Skeletal muscle tissue (tissue), 4 donors: ENCODE measurements around the gene MRPL27. TPM values are rescaled to one million over a fixed set of nuclear protein-coding genes. Genes with fewer than 3 reads are reported as not detected.

Source experiments
- H3K27ac ChIP-seq: one replicate; pipeline ENCODE4 v1.7.0; 2013; ENCODE audit warnings: mild to moderate bottlenecking, low read depth, low read length, inconsistent platforms
- H3K27me3 ChIP-seq, 3 donors: one replicate each; pipeline ENCODE4 v1.7.0; 2013; ENCODE audit warnings: low read length in 3 of 3; ENCODE audit not compliant: control insufficient read depth in 3 of 3, insufficient read depth in 3 of 3
- H3K36me3 ChIP-seq, 3 donors: one replicate each; pipeline ENCODE4 v1.7.0; 2013; ENCODE audit warnings: low read length in 3 of 3; ENCODE audit not compliant: control insufficient read depth in 3 of 3, insufficient read depth in 3 of 3
- H3K4me1 ChIP-seq, 3 donors: one replicate each; pipeline ENCODE4 v1.7.0; 2013; ENCODE audit warnings: low read length in 3 of 3, mild to moderate bottlenecking in 3 of 3; ENCODE audit not compliant: control insufficient read depth in 3 of 3, insufficient read depth in 3 of 3
- H3K4me3 ChIP-seq, 3 donors: one replicate each; pipeline ENCODE4 v1.7.0; 2013; ENCODE audit warnings: low read length in 3 of 3
- H3K9ac ChIP-seq, 3 donors: one replicate each; pipeline ENCODE4 v1.7.0; 2013; ENCODE audit warnings: low read length in 3 of 3, mild to moderate bottlenecking in 3 of 3, moderate library complexity in 2 of 3, low read depth in 1 of 3
- H3K9me3 ChIP-seq, 3 donors: one replicate each; pipeline ENCODE4 v1.7.0; 2013; ENCODE audit warnings: low read length in 3 of 3; ENCODE audit not compliant: control insufficient read depth in 3 of 3
- total RNA-seq: library from RNA; depleted of rRNA; stranded (reverse); fragments of >200 nt; gene quantifications from one replicate; pipeline ENCODE4 v1.2.3, GENCODE V29; 2014
- donor health status: Osteomylitis.

The MRPL27 gene
- total RNA-seq, 1 donor from 2014 or later: 65.2 TPM

DNA sequence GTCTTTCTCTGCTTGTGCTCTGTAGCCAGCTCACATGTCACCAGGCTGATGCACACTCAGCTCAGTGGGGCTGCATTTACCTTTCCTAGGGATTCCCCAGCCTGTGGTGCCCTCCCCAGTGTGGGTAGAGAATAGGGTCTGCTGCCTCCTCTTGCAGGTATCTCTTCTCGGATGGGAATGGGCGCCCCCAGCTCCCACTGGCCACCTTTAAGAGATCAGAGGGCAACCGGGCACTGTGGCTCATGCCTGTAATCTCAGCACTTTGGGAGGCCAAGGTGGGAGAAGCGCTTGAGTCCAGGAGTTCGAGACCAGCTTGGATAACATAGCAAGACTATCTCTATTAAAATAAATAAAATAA, 23.8 kb downstream of the MRPL27 start:
- peaks cover 18 to 26% (median 20%) of the 10 kb centered on the region in 3 donors for H3K4me1 ChIP-seq
- H3K4me3 ChIP-seq: no peak overlapping the region
- no peaks in the 10 kb centered on the region for H3K9me3 ChIP-seq
- no peaks in the 10 kb centered on the region for H3K27me3 ChIP-seq
- peaks cover 2 to 6% (median 4%) of the 10 kb centered on the region in 3 donors for H3K36me3 ChIP-seq
- H3K9ac ChIP-seq: no peak overlapping the region
- H3K27ac ChIP-seq: no peak overlapping the region

GRCh38 chr17:50348522-50349242, 24.3 kb downstream of the MRPL27 start:
- no peak overlapping the region for H3K4me3 ChIP-seq
- peak overlapping the region in 1 of 3 donors; percentile 30 for H3K9ac ChIP-seq
- peaks cover 0 to 2% (median 0%) of the 10 kb centered on the region in 3 donors for H3K36me3 ChIP-seq
- no peaks in the 10 kb centered on the region for H3K9me3 ChIP-seq
- no peak overlapping the region for H3K27ac ChIP-seq
- H3K4me1 ChIP-seq: peaks cover 18 to 26% (median 20%) of the 10 kb centered on the region in 3 donors
- H3K27me3 ChIP-seq: no peaks in the 10 kb centered on the region

DNA sequence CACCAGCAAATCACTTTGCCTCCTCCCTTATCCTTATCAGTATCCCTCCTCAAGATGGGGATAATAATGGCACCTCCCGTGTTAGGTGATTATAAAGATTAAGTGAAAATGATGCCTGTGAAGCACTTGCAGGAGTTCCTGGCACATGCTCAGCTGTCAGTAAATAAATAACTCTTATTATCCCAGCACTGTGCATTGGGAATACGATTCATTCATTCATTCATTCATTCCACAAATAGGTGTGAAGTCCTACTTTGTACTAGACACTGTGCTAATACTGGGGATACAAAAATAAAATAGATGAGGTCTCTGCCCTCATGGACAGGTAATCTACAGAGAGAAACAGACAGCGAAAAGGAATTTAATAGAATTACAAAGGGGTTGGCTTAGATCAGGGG, 25.1 kb downstream of the MRPL27 start:
- Histone ChIP-seq H3K27ac (no peak overlapping the region), H3K36me3 (no peaks in the 10 kb centered on the region), H3K9ac (peak overlapping the region in 1 of 3 donors; percentile 45), H3K4me3 (no peak overlapping the region), H3K9me3 (no peaks in the 10 kb centered on the region), H3K27me3 (peaks cover 0 to 1% (median 0%) of the 10 kb centered on the region in 3 donors), H3K4me1 (peaks cover 18 to 26% (median 20%) of the 10 kb centered on the region in 3 donors)

DNA sequence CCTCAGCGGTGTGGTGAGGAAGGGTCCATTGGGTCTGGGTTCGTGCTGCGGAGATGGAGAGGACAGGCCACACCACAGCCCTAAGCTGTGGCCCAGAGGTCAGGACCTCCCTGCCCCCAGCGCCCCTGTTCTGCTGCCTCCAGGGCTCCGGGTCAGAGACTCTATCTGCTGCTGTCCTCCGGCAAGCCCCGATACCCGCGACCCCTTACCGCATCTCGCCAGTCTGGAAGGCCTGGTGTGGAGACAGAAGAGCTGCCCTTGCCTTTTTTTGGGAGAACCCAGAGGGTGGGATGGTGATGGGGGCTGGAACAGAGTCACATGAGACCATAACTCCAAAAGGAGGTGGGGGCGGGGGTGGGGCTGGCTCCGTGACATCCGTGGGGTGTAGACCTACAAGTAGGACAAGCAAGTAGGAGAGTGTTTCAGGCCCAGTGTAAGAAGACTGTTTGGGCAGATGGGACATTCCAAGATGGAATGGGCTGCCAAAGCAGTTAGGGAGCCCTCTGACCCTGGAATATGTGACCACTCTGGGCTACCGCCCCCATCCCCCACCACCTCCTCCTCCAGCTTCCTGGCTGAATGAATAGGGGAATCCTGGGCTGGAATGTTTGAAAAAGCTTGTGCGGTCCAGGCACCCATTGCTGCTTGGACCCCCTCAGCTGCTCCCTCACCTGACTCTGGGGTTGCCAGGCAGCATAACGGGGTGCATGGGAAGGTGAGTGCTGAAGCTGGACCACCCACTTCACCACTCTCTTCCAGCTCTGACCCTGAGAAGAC, 25.7 kb downstream of the MRPL27 start:
- H3K4me3 ChIP-seq: peak overlapping the region; percentile 79 to 84 (median 84)
- no peaks in the 10 kb centered on the region for H3K9me3 ChIP-seq
- peaks cover 18 to 26% (median 20%) of the 10 kb centered on the region in 3 donors for H3K4me1 ChIP-seq
- no peak overlapping the region for H3K27ac ChIP-seq
- peak overlapping the region; percentile 79 to 89 (median 84) for H3K9ac ChIP-seq
- peaks cover 0 to 3% (median 0%) of the 10 kb centered on the region in 3 donors for H3K27me3 ChIP-seq
- H3K36me3 ChIP-seq: no peaks in the 10 kb centered on the region

GRCh38 chr17:50346313-50347116, 26.5 kb downstream of the MRPL27 start:
- Histone ChIP-seq H3K27ac (no peak overlapping the region), H3K27me3 (peaks cover 0 to 3% (median 0%) of the 10 kb centered on the region in 3 donors), H3K9ac (peak overlapping the region; percentile 79 to 89 (median 84)), H3K36me3 (no peaks in the 10 kb centered on the region), H3K4me1 (peaks cover 18 to 26% (median 20%) of the 10 kb centered on the region in 3 donors), H3K9me3 (no peaks in the 10 kb centered on the region), H3K4me3 (peak overlapping the region; percentile 79 to 84 (median 84))

- Histone ChIP-seq H3K4me3 (peak within 1 kb of the TSS; percentile 79 to 84 (median 84)), H3K4me1 (peaks cover 18 to 26% (median 20%) of the 10 kb centered on the region in 3 donors), H3K36me3 (no peaks in the 10 kb centered on the region), H3K27ac (no peak within 1 kb of the TSS), H3K27me3 (peaks cover 0 to 3% (median 0%) of the 10 kb centered on the region in 3 donors), H3K9me3 (no peaks in the 10 kb centered on the region), H3K9ac (peak within 1 kb of the TSS; percentile 79 to 89 (median 84))
Observed at GRCh38 chr17:50345432-50346312, 27.3 kb downstream of the MRPL27 start, which contains the start of gene XYLT2. XYLT2 (plus strand) TSS chr17:50346126; CDS start chr17:50346141, 15 bp downstream.

- H3K4me1 ChIP-seq: peaks cover 18 to 26% (median 20%) of the 10 kb centered on the region in 3 donors
- no peak overlapping the region for H3K4me3 ChIP-seq
- no peak overlapping the region for H3K27ac ChIP-seq
- peak overlapping the region in 1 of 3 donors; percentile 83 for H3K9ac ChIP-seq
- H3K27me3 ChIP-seq: peaks cover 0 to 3% (median 0%) of the 10 kb centered on the region in 3 donors
- no peaks in the 10 kb centered on the region for H3K36me3 ChIP-seq
- no peaks in the 10 kb centered on the region for H3K9me3 ChIP-seq
Observed at GRCh38 chr17:50344731-50345365, 28.1 kb downstream of the MRPL27 start.

DNA sequence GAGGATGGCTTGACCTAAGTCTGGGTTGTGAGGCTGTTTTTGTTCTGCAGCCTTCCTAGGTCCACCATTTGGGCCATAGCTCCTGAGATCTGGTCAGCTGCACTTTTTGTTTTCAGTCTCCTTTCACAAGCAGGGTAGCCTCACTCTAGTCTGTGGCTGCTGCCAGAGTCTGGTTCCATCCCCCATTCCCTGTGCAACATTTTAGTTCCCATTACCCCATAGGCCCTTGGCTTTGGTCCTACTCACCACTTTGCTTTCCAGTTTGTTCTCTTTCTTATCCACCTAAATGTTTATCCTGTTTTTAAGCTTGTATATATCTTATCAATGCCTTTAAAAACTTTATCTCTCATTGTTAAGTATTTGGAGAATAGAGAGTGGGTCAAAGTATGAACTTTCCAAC, 33.6 kb downstream of the MRPL27 start:
- H3K27ac ChIP-seq: no peak overlapping the region
- no peaks in the 10 kb centered on the region for H3K36me3 ChIP-seq
- no peaks in the 10 kb centered on the region for H3K4me1 ChIP-seq
- H3K27me3 ChIP-seq: peaks cover 0 to 3% (median 0%) of the 10 kb centered on the region in 3 donors
- H3K4me3 ChIP-seq: no peak overlapping the region
- no peak overlapping the region for H3K9ac ChIP-seq
- peaks cover 0 to 2% (median 0%) of the 10 kb centered on the region in 3 donors for H3K9me3 ChIP-seq
